Activated CD4-positive, CD25-positive, alpha-beta regulatory T cell treated with anti-CD3 and anti-CD28 coated beads, Interleukin-2, amount 50 U/mL, for 72 hours (primary cell): Measurements from ENCODE around the gene PARVB.

ENCODE experiments used
- DNase-seq: peaks from one replicate; pipeline ENCODE4 v3.0.0; 2021

PARVB gene

DNA sequence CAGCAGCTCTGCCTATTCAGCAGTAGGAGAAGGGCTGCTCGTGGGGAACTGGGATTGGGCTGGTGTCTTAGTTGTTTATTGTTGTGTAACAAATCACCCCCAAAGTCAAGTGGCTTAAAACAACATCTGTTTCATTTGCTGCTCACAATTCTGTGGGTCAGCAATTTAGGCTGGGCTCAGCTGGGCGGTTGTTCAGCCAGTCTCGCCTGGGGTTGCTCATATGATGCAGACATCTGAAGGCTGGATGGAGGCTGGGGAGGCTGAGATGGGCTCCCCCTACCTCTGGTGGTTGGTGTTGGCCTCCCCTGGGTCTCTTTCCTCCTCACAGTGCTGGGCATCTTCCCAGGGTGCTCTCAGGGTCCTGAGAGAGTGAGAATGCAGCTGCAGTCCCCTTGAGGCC lies 113.3 kb downstream of the PARVB start:
- no peak for DNase-seq

DNA sequence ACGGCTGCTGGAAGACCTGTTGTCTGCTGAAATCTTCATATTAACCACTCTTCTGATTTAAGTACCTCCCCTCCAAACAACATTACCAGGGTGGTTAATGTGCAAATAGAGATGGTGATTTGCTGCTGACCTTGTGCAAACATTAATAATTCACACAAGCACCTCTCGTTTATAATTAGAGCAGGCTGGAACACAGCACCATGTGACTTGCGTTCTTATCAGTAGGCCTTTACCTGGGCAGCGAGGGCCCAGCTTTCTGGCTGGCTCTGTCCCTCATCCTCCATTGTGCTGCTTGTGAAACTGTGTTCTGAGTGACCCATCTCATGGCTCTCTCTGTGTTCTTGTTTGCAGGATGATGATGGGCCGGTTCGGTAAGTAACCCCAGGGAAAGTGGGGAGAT lies 115.7 kb downstream of the PARVB start:
- no peak for DNase-seq

DNA sequence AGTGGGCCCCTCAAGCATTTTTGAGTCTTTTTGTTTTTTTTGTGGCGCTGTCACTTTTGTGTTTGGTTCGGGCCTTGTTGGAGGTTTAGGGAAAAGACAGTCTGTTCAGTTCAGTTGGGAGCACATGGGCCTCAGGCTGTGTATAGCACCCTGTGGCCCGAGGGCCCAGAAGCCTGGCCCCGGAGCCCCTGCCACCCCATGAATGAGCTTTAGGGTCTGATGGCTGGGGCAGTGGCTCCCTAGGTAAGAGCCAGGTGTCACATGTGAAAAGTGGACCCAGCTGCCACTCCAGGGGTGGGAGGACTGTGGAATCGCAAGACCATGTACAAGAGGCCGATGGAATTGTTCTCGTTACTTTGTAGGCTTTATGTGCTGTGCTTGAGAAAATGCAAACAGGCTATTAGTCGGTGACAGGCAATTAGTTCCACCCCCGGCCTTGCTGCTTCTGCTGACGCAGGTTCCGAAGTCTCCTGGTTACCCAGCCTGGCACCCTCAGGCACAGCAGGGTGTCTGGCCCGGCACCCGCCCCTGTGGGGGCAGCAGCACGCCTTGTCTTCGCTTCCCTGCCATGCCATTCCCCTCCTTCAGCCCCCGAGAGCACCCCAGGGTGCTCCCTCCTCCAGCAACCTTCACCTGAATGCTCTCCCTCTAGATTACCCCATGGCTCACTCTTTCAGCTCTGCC lies 118.5 kb downstream of the PARVB start:
- no peak for DNase-seq

DNA sequence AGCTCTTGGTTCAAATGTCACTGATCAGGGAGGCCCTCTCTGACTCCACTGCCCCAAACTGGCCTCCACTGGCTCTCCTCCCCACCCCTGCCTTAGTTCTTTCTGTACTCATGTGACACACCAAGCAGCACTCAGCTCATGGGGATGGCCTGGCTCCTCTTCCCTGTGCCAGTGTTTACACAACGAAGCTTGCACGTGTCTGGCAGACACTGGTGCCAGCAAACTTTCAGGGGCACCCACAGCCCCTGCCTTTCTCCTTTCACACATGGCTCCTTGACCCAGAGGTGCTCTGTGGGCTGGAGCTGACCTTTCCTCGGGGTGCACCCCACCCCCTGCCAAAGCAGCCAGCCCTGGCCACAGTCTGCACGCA lies 119.0 kb downstream of the PARVB start:
- no peak for DNase-seq

DNA sequence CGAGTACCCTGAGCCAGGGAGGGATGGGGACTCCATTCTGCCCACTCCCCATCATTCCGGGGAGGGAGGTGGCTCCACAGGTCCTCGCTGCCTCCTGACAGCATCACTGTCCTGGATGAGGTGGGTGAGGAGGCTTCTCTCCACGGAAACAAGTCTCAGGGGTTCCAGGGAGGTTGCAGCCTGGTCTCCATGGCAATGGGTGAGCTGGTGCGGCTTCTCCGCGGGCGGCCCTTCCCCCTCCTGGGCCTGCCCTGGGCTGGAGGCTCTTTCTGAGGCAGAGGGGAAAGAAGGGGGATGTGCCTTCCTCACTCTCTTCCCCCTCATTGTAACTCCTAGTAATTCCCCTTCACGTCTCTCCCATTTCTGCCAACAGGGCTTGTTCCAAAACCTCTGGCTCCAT lies 119.5 kb downstream of the PARVB start:
- DNase-seq, result no peak

DNA sequence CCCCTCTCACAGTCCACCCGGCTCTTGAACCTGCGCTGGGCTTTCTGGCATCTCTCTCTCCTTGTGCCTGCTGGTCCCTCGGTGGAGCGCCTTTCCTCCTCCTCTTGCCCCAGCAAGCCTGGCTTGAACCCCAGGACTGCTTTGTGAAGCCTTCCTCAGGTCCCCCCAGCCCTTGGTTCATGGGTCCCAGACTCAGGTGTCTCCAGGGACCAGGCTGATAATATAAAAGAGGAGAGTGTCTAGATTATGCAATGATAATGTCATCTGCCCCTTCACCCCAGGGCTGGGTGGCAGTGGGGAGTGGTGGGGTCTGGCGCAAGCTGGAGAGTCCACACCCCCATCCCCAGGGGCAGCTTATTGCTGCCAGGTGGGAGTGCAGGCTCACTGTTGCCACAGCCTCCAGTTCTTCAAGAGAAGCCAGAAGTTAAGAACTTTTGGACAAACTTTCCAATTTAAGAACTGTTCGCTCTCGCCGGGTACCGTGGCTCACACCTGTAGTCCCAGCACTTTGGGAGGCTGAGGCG lies 120.0 kb downstream of the PARVB start:
- no peak for DNase-seq

DNA sequence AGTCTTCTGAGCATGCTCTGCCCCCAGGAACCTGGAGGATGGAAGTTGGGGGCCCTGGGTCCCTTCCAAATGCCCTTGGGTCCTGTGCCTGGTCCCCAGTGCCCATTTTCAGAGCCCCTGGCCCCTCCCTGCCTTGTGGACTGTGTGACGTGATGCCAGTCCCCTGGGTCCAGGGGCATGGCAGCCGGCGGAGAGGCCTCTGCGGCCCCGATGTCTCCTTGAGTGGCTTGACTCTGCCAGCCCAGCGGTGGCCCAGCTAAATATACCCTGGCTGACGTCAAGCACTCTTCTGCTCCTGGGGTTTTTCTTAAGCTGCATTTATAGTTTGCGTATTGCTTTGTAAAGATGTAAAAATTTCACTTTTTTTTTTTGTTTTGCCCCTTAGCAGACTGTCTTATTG lies 121.4 kb downstream of the PARVB start:
- DNase-seq, result no peak

DNA sequence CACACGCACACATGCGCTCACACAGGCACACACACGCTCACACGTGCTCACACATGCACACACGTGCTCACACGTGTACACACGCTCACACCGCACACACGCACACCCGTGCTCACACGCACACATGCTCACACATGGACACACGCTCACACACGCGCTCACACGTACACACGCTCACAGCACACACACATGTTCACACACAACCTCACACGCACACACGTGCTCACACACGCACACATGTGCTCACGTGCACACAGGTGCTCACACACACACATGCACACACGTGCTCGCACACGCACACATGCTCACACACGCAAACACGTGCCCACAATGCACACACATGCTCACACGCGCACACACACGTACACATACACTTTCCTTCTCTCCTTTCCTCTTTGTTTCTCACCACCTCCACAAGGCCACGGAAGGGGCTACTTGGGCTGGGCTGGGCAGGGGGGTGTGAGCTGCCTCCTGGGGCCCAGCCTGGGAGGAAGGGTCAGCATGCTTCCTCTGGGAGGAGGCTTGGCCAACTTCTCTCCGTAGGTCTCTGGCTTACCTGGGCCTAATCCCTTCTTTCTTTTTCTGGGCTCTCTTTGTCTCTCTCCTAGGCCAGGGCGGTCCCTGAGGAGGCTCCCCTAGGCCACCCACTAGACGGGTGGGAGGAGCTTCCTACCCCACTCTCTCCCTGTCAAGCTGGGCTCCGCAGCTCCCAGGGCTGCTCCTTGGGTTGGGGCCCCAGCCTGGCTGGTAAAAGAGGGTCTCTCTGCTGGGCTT lies 122.2 kb downstream of the PARVB start:
- DNase-seq, result no peak

DNA sequence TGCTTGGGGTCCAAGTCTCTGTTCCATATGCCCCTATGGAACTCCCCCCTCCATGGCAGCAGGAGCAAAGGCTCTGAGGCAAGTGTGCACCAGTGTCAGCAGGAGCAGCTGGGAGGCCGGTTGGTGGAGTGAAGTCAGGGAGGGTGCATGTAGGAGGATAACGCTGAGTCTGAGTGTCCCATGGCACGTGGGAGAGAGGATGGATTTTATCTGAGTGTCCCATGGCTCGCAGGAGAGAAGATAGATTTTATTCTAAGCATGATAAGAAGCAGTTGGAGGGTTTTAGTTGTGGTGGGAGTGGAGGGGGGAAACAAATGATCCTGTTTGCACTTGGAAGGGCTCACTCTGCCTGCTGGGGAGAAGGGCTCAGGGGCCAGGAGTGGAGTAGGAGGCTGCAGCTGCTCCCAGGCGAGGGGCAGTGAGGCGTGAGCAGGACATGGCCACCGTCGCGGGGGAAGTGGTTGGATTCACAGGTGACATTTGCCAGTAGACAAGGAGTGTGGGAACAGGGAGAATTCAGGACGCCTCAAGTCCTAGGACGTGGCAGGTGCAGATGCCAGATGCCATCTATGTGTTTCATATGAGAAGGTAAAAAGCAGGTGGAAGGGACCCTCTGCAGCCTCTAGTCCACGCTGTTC lies 123.0 kb downstream of the PARVB start:
- no peak for DNase-seq

DNA sequence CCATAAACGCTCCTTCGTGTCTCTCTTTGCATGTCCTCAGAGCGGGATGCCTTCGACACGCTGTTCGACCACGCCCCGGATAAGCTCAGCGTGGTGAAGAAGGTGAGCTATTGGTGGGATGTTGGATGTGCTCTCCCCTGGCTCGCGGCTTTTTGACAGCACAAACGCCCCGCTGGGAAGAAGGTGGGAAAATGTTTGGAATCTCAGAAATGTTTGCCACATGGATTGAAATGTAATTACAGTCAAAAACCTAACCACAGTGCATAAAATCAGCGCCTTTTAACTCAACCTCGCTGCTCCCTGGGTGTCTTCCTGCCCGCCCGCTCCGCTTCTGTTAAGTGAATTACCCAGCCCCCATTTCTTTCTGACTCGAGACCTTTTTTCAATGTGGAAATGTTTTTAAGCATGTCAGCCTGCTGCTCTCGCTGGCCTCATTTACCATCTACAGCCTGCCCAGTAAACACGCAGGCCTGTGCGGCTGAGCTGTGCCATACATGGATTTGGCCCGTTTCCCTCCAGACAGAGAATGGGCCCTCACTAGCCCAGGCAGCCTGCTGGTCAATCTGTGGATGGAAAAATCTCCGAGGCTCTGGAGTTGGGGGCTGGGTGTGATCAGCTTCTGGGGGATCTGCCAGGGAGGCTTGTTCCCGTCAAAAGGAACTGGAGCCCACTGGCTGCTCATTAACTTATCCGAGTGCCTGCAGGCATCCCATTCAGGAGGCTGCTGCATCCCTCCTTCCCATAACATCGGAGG lies 123.9 kb downstream of the PARVB start:
- no peak for DNase-seq

DNA sequence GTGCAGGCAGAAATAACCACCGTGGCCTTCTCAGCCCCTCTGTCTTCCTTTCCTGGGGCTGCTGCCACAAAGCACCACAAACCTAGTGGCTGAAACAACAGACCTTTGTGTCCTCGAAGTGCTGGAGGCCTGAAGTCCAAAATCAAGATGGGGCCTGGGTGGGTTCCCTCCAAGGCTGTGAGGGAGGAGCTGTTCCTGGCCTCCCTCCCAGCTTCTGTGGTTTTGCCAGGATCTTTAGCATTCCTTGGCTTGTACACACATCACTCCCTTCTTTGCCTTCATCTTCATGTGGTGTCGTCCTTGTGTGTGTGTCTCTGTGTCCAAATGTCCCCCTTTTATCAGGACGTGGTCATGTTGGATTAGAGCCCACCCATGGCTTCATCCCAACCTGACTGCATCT lies 127.6 kb downstream of the PARVB start:
- no peak for DNase-seq

DNA sequence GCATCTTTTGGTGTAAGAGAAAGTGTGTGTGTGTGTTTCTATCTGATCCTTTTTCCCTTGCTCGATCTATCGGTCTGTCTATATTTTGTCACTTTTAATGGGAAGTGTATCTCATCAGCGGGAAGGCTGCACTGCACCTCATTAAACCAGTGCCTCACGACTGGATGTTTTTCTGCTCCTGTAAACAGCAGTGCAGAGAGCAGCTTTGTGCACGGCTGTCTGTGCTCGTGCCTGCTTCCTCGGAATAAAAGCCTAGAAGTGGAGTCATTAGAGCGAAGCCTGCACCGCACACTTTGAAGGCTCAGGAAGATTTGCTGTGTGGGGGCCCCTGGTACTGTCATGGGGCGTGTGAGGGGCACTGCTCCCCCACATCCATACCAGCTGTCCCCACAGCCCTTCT lies 129.6 kb downstream of the PARVB start:
- no peak for DNase-seq

DNA sequence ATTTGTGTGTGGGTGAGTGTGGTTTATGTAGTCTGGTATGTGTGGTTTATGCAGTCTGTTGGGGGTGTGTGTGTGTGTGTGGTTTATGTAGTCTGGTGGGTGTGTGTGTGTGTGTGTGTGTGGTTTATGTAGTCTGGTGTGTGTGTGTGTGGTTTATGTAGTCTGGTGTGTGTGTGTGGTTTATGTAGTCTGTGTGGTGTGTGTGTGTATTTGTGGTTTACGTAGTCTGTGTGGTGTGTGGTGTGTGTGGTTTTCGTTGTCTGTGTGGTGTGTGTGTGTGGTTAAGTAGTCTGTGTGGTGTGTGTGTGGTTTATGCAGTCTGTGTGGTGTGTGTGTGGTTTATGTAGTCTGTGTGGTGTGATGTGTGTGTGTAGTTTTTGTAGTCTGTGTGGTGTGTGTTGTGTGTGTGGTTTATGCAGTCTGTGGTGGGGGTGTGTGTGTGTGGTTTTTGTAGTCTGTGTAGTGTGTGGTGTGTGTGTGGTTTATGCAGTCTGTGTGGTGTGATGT lies 130.4 kb downstream of the PARVB start:
- DNase-seq, result no peak

DNA sequence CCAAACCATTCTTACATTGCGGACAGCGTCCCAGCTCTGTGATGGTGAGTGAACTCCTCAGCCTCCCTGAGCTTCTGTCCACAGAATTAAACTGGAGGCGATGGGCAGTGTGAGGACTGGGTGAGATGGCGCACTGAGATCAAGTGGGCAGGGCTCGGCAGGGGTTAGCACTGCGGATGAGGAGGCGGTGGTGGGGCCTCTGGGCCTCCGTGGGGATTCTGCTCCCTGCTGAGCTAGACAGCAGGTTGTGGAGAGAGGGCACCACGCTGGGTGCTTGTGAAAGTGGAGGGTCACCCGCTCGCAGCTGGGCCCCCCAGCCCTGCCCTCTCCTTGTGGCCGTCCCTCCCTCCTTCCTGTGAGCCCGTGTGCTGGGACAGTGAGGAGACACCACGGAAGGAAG lies 131.0 kb downstream of the PARVB start:
- no peak for DNase-seq

DNA sequence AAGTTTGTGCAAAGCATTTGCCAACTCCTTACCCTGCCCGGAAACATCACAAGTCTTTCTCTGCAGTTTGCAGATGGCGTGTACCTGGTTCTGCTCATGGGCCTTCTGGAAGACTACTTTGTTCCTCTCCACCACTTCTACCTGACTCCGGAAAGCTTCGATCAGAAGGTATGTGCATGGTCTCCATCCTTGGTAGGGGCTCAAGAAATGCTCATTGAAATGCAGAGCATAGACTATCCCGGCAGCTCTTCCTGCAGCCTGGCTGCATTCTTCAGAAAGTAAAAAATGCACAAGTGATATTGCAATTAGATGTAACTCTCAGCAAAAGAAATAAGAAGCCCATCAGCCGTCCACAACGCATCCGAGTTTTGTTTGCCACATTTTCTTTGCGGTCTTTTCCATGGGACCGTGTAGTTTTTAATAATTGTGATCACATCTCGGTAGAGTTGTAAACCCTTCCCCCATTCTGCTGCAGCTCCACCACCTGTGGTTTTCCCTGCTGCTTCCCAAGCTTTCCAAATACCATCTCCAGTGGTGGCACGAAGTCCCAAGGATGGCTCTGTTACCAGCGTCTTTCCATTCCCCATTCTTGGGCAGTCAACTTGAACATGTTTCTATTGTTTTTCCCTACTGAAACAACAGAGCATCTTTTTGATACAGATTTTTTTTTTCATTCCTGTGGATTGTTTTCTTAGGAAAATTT lies 134.0 kb downstream of the PARVB start:
- DNase-seq, result no peak

DNA sequence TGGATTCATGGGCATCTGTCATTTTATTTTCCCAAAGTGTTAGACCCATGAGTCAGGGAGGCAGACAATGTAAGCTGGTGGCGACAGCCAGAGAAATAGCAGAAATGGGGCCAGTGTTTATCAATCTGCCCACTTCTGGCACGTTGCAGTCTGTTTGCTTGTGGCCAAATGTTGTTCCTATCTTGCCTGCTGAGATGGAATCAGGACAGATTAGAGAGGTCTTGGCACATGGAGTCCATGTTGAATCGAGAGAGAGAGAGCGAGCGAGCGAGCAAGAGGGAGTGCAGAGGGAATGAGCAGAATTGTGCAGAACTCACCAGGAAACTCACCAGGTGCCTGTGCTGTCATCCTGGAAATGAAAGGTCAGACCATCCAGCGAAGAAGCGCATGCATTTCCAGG lies 134.7 kb downstream of the PARVB start:
- no peak for DNase-seq

DNA sequence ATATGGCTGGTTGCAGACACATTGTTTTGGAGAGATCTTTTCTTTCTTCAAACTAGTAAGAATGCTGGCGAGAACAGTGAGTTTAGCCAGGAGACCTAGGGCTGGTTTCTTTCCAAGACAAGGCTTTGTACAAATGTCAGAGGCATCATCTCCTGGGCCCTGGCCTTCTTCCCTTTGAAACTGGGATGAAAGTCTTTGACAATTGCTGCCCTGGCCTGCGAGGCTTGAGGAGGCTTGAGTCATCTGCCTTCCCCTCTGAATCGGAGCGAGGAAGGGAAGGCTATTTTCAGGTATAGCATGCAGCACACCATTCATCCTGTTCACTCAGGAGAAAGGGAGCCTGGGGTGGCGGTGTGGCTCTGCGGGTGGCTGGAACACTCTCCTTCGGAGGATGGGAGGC lies 135.1 kb downstream of the PARVB start:
- no peak for DNase-seq

DNA sequence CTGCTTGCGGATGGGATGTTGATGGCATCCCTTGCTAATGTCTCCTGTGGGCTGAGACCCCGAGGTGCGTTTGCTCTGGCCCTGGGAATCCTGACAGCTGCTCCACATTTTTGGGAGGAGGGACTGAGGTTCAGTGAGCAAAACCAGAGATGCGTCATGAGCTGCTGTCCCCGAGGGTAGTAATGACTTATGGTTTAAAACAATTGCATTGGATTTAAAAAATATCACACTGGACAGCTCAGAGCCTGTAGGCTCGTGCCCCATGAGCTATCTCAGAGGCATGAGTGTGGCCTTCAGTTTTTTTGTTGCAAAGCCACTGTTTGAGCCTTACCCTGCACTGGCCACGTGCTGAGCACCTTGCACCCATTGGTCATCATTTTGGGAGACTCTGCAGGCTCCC lies 135.7 kb downstream of the PARVB start:
- no peak for DNase-seq

DNA sequence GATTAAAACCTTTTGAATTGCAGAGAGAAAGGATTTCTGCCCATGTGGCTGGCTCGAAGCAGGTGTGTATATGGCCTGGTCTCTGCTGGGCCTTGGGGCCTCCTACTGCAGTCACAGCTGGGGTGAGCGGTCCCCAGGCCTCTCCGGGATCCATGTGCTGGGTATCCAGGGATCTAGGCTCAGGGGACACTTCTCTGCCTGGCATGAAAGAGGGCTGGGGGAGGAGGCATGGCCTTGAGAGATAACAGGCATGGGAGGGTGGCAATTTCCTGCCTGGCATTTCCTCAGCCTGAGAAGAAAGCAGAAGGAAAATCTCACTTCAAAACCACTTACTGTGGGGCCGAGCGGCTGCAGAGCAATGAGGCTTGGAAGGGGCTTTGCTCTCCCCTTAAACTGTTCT lies 136.3 kb downstream of the PARVB start:
- no peak for DNase-seq

DNA sequence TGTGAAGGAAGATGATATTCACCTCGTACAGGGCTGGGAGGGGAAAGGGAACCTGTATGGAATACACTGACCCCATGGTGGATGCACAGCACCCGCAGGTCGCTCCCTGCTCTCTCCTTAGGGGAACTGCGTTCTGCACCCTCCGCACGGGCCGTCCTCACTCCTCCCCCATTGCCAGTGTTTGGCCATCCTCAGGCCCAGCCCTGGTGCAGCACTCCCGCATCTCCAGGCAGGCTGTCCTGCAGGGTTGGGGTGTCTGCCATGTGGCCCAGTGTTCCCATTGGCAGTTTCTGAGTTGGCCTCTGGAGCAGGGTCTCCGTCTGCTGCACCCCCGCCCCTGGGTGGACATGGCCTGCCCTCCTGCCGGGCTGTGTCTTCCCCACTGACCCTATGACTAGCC lies 137.6 kb downstream of the PARVB start:
- no peak for DNase-seq

DNA sequence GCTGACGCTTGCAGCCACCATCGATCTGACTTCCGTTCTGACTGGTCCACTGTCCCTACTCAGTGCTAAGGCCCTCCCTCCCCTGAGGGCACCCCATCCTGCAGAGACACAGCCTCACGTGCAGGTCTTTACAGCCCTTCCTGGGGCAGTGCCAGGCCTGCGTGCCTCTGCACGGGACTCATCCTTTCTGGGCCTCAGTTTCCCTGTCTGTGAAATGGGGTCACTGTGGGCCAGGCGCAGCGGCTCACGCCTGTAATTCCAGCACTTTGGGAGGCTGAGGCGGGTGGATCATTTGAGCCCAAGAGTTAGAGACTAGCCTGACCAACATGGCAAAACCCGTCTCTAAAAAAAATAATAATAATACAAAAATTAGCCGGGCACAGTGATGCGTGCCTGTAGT lies 138.9 kb downstream of the PARVB start:
- no peak for DNase-seq

DNA sequence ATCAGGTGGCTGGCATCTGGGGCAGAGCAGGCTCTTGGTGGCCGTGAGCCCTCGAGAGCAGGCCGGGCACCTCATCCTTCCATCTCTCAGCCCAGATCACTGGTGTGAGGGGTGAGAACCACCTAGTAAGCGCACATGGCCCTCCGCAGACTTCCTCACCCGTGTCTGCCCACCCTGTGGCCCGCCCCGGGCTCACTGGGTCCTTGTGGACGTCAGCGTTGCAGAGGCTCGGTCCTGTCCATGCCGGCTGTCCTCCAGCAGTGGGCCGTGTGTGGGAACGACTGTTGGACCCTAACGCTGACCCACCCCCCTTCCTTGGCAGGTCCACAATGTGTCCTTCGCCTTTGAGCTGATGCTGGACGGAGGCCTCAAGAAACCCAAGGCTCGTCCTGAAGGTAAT lies 139.4 kb downstream of the PARVB start:
- no peak for DNase-seq

DNA sequence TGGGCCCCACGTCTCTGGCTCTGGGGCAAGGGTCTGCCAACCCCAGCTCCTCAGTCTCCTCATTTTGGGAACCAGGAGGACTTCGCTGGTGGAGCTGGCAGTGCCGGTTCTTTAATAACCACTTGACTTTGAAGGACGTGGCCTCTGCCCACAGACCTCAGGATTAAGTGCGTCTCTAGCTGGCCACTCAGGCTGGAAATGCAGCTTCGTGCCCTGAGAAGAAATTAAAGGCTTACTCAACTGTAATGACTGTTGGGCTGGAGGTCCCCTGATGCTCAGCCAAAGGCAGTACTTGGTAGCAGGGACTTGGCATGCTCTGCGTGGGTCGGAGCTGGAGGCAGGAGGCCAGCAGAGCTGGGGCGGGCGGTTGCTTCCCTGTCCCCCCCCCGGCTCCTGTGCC lies 139.9 kb downstream of the PARVB start:
- DNase-seq, result no peak
